Caco-2 (cell line): Measurements from ENCODE around the gene SALL4. TPM values are rescaled to one million over a fixed set of nuclear protein-coding genes. Genes with fewer than 3 reads are reported as not detected.

Experiments
- BruUV-seq: library from RNA; stranded (reverse); fragments of 400-500 nt; replicated peaks from 2 replicates; lab custom pipeline; 2021; lab: Mats Ljungman, UMichigan
- CTCF ChIA-PET: fragments of 300-600 bp; sonication (Branson Sonifier 250); formaldehyde crosslinking; loops from one replicate; lab custom pipeline; 2022; ENCODE audit warnings: antibody characterized with exemption; lab: Charles Lee
- POLR2A ChIA-PET: fragments of 300-600 bp; sonication (Branson Sonifier 250); formaldehyde crosslinking; loops from one replicate; lab custom pipeline; 2022; ENCODE audit warnings: antibody characterized with exemption; lab: Charles Lee
- DNase-seq, 2 experiments: peaks; one replicate each; pipeline versions ENCODE4 v3.0.0 to v3.0.0-alpha.2; 2020 to 2022
- H3K27me3 ChIP-seq: replicated peaks from 2 replicates; pipeline ENCODE4 v1.6.0; 2011; ENCODE audit warnings: low read length; ENCODE audit not compliant: control insufficient read depth, insufficient read depth
- H3K36me3 ChIP-seq: 2 replicates; pipeline ENCODE4 v1.5.1; 2011; ENCODE audit warnings: low read length; ENCODE audit not compliant: control insufficient read depth, insufficient read depth
- H3K4me1 ChIP-seq: fragments of 250-450 bp; sonication (Bioruptor Pico); 2 replicates; pipeline ENCODE4 v1.5.1; 2020; ENCODE audit warnings: mild to moderate bottlenecking
- H3K4me3 ChIP-seq: 2 replicates; pipeline ENCODE4 v1.5.1; 2011; ENCODE audit warnings: low read depth, mild to moderate bottlenecking, control low read depth, low read length
- H3K9me3 ChIP-seq: fragments of 250-450 bp; sonication (Bioruptor Pico); 2 replicates; pipeline ENCODE4 v1.5.1; 2020; ENCODE audit warnings: mild to moderate bottlenecking, moderate library complexity
- H3K27ac Mint-ChIP-seq: one replicate; pipeline ENCODE4 v1.8.0; 2022; ENCODE audit warnings: mixed read lengths; ENCODE audit not compliant: unreplicated experiment
- H3K27me3 Mint-ChIP-seq: one replicate; pipeline ENCODE4 v1.8.0; 2022; ENCODE audit warnings: mixed read lengths; ENCODE audit not compliant: insufficient read depth, unreplicated experiment
- H3K36me3 Mint-ChIP-seq: one replicate; pipeline ENCODE4 v1.8.0; 2022; ENCODE audit warnings: mild to moderate bottlenecking, mixed read lengths; ENCODE audit not compliant: insufficient read depth, unreplicated experiment
- H3K4me1 Mint-ChIP-seq: one replicate; pipeline ENCODE4 v1.8.0; 2022; ENCODE audit warnings: low read depth, mixed read lengths; ENCODE audit not compliant: unreplicated experiment
- H3K4me3 Mint-ChIP-seq: one replicate; pipeline ENCODE4 v1.8.0; 2022; ENCODE audit warnings: mild to moderate bottlenecking, moderate library complexity, mixed read lengths; ENCODE audit not compliant: unreplicated experiment
- H3K9me3 Mint-ChIP-seq: one replicate; pipeline ENCODE4 v1.8.0; 2022; ENCODE audit warnings: mixed read lengths; ENCODE audit not compliant: unreplicated experiment
- CTCF ChIP-seq, 2 experiments: fragments of 200-600 bp in 1 of 2; IDR thresholded peaks; 1 replicate in 1 of 2; 2 replicates in 1 of 2; pipeline versions ENCODE4 v1.5.1 to v1.8.0; 2011 to 2022; ENCODE audit warnings: antibody characterized with exemption in 1 of 2, control low read depth in 1 of 2, inconsistent platforms in 1 of 2, low read depth in 1 of 2, low read length in 1 of 2, mild to moderate bottlenecking in 1 of 2, moderate library complexity in 1 of 2; ENCODE audit not compliant: insufficient read depth in 1 of 2, severe bottlenecking in 1 of 2, unreplicated experiment in 1 of 2
- intact Hi-C: fragments of 100-400 bp; cut with micrococcal nuclease; formaldehyde crosslinking; loops from one replicate; pipeline ENCODE4 v1.10.0; 2022; ENCODE audit not compliant: unreplicated experiment
- total RNA-seq: library from RNA; stranded (reverse); gene quantifications from 2 replicates; pipeline ENCODE4 v1.2.3, GENCODE V29; 2022

SALL4 gene
- total RNA-seq, 1 experiment from 2014 or later = 75.8 TPM

DNA sequence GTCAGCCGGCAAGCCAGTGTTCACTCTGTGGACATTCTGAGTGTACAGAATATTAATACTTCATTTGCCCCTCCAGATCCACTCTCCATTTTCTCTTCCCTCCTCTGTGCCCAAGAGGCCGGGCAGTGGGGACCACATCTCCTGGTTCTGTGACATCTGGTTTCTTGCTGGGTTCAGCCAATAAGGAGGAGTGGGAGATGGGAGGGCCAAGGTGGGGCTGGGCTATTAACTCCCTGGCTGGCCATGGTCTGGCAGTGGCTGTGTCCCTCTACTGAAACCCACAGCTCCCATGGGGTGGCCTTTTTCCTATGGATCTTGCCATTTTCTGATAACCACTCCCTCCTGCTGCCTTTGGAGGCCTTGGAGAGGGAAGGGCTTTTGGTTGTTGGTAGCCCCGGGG lies 30.0 kb upstream of the SALL4 start:
- Mint-ChIP-seq H3K27me3 (no peaks in the 10 kb centered on the region), H3K9me3 (no peaks in the 10 kb centered on the region), H3K4me1 (peaks cover 15% of the 10 kb centered on the region), H3K27ac (no peak overlapping the region), H3K36me3 (no peaks in the 10 kb centered on the region), H3K4me3 (no peak overlapping the region)
- H3K36me3 ChIP-seq = no peaks in the 10 kb centered on the region
- no peak for DNase-seq
- ChIA-PET POLR2A (no interaction called here), CTCF (no interaction called here)
- peaks cover under 1% of the 10 kb centered on the region for H3K4me1 ChIP-seq
- BruUV-seq = no TSS peak
- no peak overlapping the region for H3K4me3 ChIP-seq
- TF ChIP-seq CTCF (IDR thresholded peaks at IDR 0.05; ENCODE audit: insufficient read depth in 1 of 2, low read depth in 1 of 2, low read length in 1 of 2, severe bottlenecking in 1 of 2, unreplicated experiment in 1 of 2) = no peak
- H3K27me3 ChIP-seq = no peaks in the 10 kb centered on the region; the same call in 1 of the 2 replicates
- no peaks in the 10 kb centered on the region for H3K9me3 ChIP-seq
- intact Hi-C loops = no loop called here

DNA sequence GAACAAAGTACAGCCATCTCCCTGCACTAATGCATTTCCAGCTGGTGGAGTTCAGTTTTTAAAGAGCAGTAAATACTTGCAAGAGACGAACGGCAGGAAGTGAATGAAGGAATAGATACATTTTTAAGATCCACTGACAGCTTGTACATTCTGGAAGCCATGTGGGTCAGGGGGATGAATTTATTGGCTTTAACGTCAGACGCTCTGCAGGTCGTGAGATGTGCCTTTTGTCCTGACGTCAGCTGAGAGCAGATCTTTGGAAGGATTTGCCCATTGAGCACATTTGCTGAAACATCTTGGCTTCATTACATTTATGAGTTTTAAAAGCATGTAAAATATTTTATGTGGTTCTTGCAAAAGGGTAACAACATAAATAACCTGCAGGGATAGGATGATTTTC lies 29.5 kb upstream of the SALL4 start:
- no peaks in the 10 kb centered on the region for H3K9me3 ChIP-seq

DNA sequence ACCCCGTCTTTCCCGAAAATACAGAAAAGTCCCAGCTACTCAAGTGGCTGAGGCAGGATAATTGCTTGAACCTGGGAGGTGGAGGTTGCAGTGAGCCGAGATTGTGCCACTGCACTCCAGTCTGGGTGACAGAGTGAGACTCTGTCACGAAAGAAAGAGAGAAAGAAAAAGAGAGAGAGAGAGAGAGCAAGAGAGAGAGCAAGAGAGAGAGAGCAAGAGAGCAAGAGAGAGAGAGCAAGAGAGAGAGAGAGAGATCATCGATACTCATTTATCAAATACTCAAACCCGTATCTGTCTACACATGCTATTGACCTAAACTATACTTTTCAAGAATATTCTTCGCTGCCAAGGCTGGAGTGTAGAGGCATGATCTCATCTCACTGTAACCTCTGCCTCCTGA lies 28.2 kb upstream of the SALL4 start:
- H3K36me3 ChIP-seq = no peaks in the 10 kb centered on the region
- no peak for DNase-seq
- no peak overlapping the region for H3K4me3 ChIP-seq
- H3K9me3 Mint-ChIP-seq = no peaks in the 10 kb centered on the region
- H3K27ac Mint-ChIP-seq = peak overlapping the region; percentile 1
- H3K36me3 Mint-ChIP-seq = no peaks in the 10 kb centered on the region
- peaks cover 15% of the 10 kb centered on the region for H3K4me1 Mint-ChIP-seq
- H3K9me3 ChIP-seq = no peaks in the 10 kb centered on the region
- intact Hi-C loops = no loop called here
- no peak for TF ChIP-seq CTCF (IDR thresholded peaks at IDR 0.05; ENCODE audit: insufficient read depth in 1 of 2, low read depth in 1 of 2, low read length in 1 of 2, severe bottlenecking in 1 of 2, unreplicated experiment in 1 of 2)
- POLR2A ChIA-PET = no interaction called here
- H3K27me3 ChIP-seq = no peaks in the 10 kb centered on the region; the same call in 1 of the 2 replicates
- no peak overlapping the region for H3K4me3 Mint-ChIP-seq
- H3K27me3 Mint-ChIP-seq = no peaks in the 10 kb centered on the region
- CTCF ChIA-PET = no interaction called here
- no TSS peak for BruUV-seq
- H3K4me1 ChIP-seq = no peaks in the 10 kb centered on the region; the same call in 1 of the 2 replicates

More for the DNA sequence above, 29.5 kb upstream of the SALL4 start:
- TF ChIP-seq CTCF (IDR thresholded peaks at IDR 0.05; ENCODE audit: insufficient read depth in 1 of 2, low read depth in 1 of 2, low read length in 1 of 2, severe bottlenecking in 1 of 2, unreplicated experiment in 1 of 2) = no peak
- DNase-seq = no peak
- Mint-ChIP-seq H3K4me1 (peaks cover 15% of the 10 kb centered on the region), H3K27me3 (no peaks in the 10 kb centered on the region), H3K36me3 (no peaks in the 10 kb centered on the region), H3K27ac (no peak overlapping the region), H3K4me3 (no peak overlapping the region), H3K9me3 (no peaks in the 10 kb centered on the region)
- no peaks in the 10 kb centered on the region; the same call in 1 of the 2 replicates for H3K27me3 ChIP-seq
- H3K36me3 ChIP-seq = no peaks in the 10 kb centered on the region
- no peaks in the 10 kb centered on the region; the same call in 1 of the 2 replicates for H3K4me1 ChIP-seq
- intact Hi-C loops = no loop called here
- POLR2A ChIA-PET = no interaction called here
- BruUV-seq = no TSS peak
- no peak overlapping the region for H3K4me3 ChIP-seq
- CTCF ChIA-PET = no interaction called here
